DMS 273 (cell line): Measurements from ENCODE around the gene MAEL.

ENCODE experiments used
- DNase-seq: peaks from one replicate; lab custom pipeline; 2025; ENCODE audit not compliant: unreplicated experiment; lab: John Stamatoyannopoulos, UW

MAEL gene

GRCh38 chr1:167054946-167055630 lies 66.0 kb downstream of the MAEL start:
- no peak for DNase-seq

GRCh38 chr1:167056529-167057231 lies 67.6 kb downstream of the MAEL start:
- peak; percentile 80 for DNase-seq

- DNase-seq: peak; percentile 83
Measured at GRCh38 chr1:167057241-167057688, 68.2 kb downstream of the MAEL start.

- DNase-seq: peak; percentile 90
Measured at GRCh38 chr1:167059045-167059808, 70.1 kb downstream of the MAEL start.

GRCh38 chr1:167059809-167060107 lies 70.7 kb downstream of the MAEL start:
- no peak for DNase-seq

GRCh38 chr1:167060141-167061072 lies 71.3 kb downstream of the MAEL start:
- DNase-seq: peak; percentile 58

- DNase-seq: no peak
Measured at GRCh38 chr1:167061073-167061464, 72.0 kb downstream of the MAEL start.

GRCh38 chr1:167064621-167065020 lies 75.5 kb downstream of the MAEL start:
- no peak for DNase-seq

GRCh38 chr1:167065471-167065870 lies 76.4 kb downstream of the MAEL start:
- DNase-seq: no peak

- peak; percentile 92 for DNase-seq
Measured at GRCh38 chr1:167066333-167067122, 77.4 kb downstream of the MAEL start.

- DNase-seq: no peak
Measured at GRCh38 chr1:167067904-167068303, 78.8 kb downstream of the MAEL start.

GRCh38 chr1:167068761-167069160 lies 79.7 kb downstream of the MAEL start:
- no peak for DNase-seq

- DNase-seq: no peak
Measured at GRCh38 chr1:167071286-167071685, 82.2 kb downstream of the MAEL start.
